Epithelial cell of esophagus (primary cell): Measurements from ENCODE around the gene TNFAIP8L1.

Source experiments
- DNase-seq: peaks from one replicate; pipeline ENCODE4 v3.0.0; 2010; ENCODE audit warnings: low read depth
- H3K4me3 ChIP-seq: 2 replicates; pipeline ENCODE4 v1.5.1; 2011; ENCODE audit warnings: mild to moderate bottlenecking, low read length, control low read depth
- CTCF ChIP-seq: IDR thresholded peaks from 2 replicates; pipeline ENCODE4 v1.5.1; 2011; ENCODE audit warnings: low read depth, mild to moderate bottlenecking, low read length, control low read depth, inconsistent platforms; ENCODE audit not compliant: insufficient read depth; ENCODE audit errors: missing control alignments

The TNFAIP8L1 gene

GRCh38 chr19:4602173-4602788, 37.0 kb upstream of the TNFAIP8L1 start:
- no peak for TF ChIP-seq CTCF
- no peak for DNase-seq
- no peak overlapping the region for H3K4me3 ChIP-seq

- TF ChIP-seq CTCF: no peak
- DNase-seq: no peak
- no peak overlapping the region for H3K4me3 ChIP-seq
These were observed 36.4 kb upstream of the TNFAIP8L1 start for GRCh38 chr19:4602915-4603314.

- H3K4me3 ChIP-seq: no peak overlapping the region
- no peak for DNase-seq
- no peak for TF ChIP-seq CTCF
These were observed 34.4 kb upstream of the TNFAIP8L1 start for GRCh38 chr19:4604912-4605311.

- no peak for TF ChIP-seq CTCF
- H3K4me3 ChIP-seq: no peak overlapping the region
- no peak for DNase-seq
These were observed 33.1 kb upstream of the TNFAIP8L1 start for GRCh38 chr19:4606181-4606580.

GRCh38 chr19:4606921-4607678, 32.2 kb upstream of the TNFAIP8L1 start:
- no peak for DNase-seq
- no peak overlapping the region for H3K4me3 ChIP-seq

GRCh38 chr19:4609878-4610511, 29.3 kb upstream of the TNFAIP8L1 start:
- H3K4me3 ChIP-seq: no peak overlapping the region
- no peak for TF ChIP-seq CTCF
- no peak for DNase-seq

More at GRCh38 chr19:4606921-4607678, 32.2 kb upstream of the TNFAIP8L1 start:
- TF ChIP-seq CTCF: no peak

- TF ChIP-seq CTCF: no peak
- DNase-seq: no peak
These were observed 26.0 kb upstream of the TNFAIP8L1 start for GRCh38 chr19:4613254-4613751.

More at GRCh38 chr19:4613254-4613751, 26.0 kb upstream of the TNFAIP8L1 start:
- no peak overlapping the region for H3K4me3 ChIP-seq
